IMR-90 (cell line): Measurements from ENCODE around the gene ADIRF. TPM values are rescaled to one million over a fixed set of nuclear protein-coding genes. Genes with fewer than 3 reads are reported as not detected.

Experiments
- ATAC-seq: fragments of 200-7000 bp; cut with Tn5 transposase; 2 replicates; pipeline ENCODE4 v1.9.1; 2020; ENCODE audit warnings: low read depth, mild to moderate bottlenecking, moderate library complexity
- BruUV-seq: library from RNA; stranded (reverse); fragments of 400-500 nt; replicated peaks from 2 replicates; lab custom pipeline; 2021; lab: Mats Ljungman, UMichigan
- CTCF ChIA-PET: fragments of 300-600 bp; formaldehyde crosslinking; extraction: SDS; loops from one replicate; lab custom pipeline; 2021; ENCODE audit warnings: antibody characterized with exemption; lab: Yijun Ruan, JAX
- POLR2A ChIA-PET: fragments of 300-600 bp; sonication (Branson Sonifier 250); formaldehyde crosslinking; loops from one replicate; lab custom pipeline; 2022; ENCODE audit warnings: antibody characterized with exemption; ENCODE audit not compliant: unreplicated experiment; lab: Charles Lee
- DNase-seq: peaks from one replicate; pipeline ENCODE4 v3.0.0; 2013
- H2AFZ ChIP-seq: replicated peaks from 2 replicates; pipeline ENCODE3; 2013; ENCODE audit warnings: low read length, mild to moderate bottlenecking; ENCODE audit not compliant: poor library complexity
- H2AK5ac ChIP-seq: 2 replicates; pipeline ENCODE4 v1.6.1; 2013; ENCODE audit warnings: low read depth, low read length, inconsistent platforms
- H2AK9ac ChIP-seq: replicated peaks from 2 replicates; pipeline ENCODE3; 2013; ENCODE audit warnings: mild to moderate bottlenecking, low read depth, low read length, moderate library complexity; ENCODE audit not compliant: poor library complexity
- H2BK120ac ChIP-seq: 2 replicates; pipeline ENCODE4 v1.6.1; 2013; ENCODE audit warnings: low read depth, low read length, inconsistent platforms
- H2BK15ac ChIP-seq: 3 replicates; pipeline ENCODE4 v1.6.1; 2013; ENCODE audit warnings: low read depth, low read length, inconsistent platforms
- H2BK20ac ChIP-seq: 2 replicates; pipeline ENCODE4 v1.6.1; 2013; ENCODE audit warnings: low read depth, mild to moderate bottlenecking, inconsistent platforms, low read length, moderate library complexity
- H2BK5ac ChIP-seq: 2 replicates; pipeline ENCODE4 v1.6.1; 2013; ENCODE audit warnings: mild to moderate bottlenecking, low read depth, low read length, inconsistent platforms; ENCODE audit not compliant: poor library complexity, severe bottlenecking
- H3K14ac ChIP-seq: replicated peaks from 2 replicates; pipeline ENCODE4 v1.6.1; 2013; ENCODE audit warnings: low read depth, low read length, inconsistent platforms
- H3K18ac ChIP-seq: 2 replicates; pipeline ENCODE4 v1.6.1; 2013; ENCODE audit warnings: low read depth, low read length, control low read depth
- H3K23ac ChIP-seq: 2 replicates; pipeline ENCODE4 v1.6.1; 2013; ENCODE audit warnings: low read depth, low read length, inconsistent platforms
- H3K27ac ChIP-seq: 2 replicates; pipeline ENCODE4 v1.5.1; 2013; ENCODE audit warnings: mild to moderate bottlenecking, control low read depth, low read length; ENCODE audit not compliant: insufficient read depth
- H3K27me3 ChIP-seq: 2 replicates; pipeline ENCODE4 v1.6.1; 2013; ENCODE audit warnings: low read length; ENCODE audit not compliant: control insufficient read depth, insufficient read depth
- H3K36me3 ChIP-seq: 2 replicates; pipeline ENCODE4 v1.6.1; 2013; ENCODE audit warnings: low read length, mixed read lengths; ENCODE audit not compliant: control insufficient read depth, insufficient read depth
- H3K4ac ChIP-seq: 2 replicates; pipeline ENCODE4 v1.6.1; 2013; ENCODE audit warnings: low read depth, low read length, inconsistent platforms
- H3K4me1 ChIP-seq: 2 replicates; pipeline ENCODE4 v1.6.1; 2013; ENCODE audit warnings: low read length, mixed read lengths; ENCODE audit not compliant: control insufficient read depth, insufficient read depth
- H3K4me2 ChIP-seq: 2 replicates; pipeline ENCODE4 v1.6.1; 2013; ENCODE audit warnings: low read depth, mild to moderate bottlenecking, control low read depth, low read length, moderate library complexity
- H3K4me3 ChIP-seq: 2 replicates; pipeline ENCODE4 v1.5.1; 2013; ENCODE audit warnings: low read depth, mild to moderate bottlenecking, control low read depth, low read length, moderate library complexity; ENCODE audit not compliant: insufficient read depth
- H3K56ac ChIP-seq: 2 replicates; pipeline ENCODE4 v1.6.1; 2013; ENCODE audit warnings: low read length, inconsistent platforms; ENCODE audit not compliant: insufficient read depth; ENCODE audit errors: extremely low read depth
- H3K79me1 ChIP-seq, 2 experiments: 2 replicates each; pipeline ENCODE4 v1.6.1; 2013; ENCODE audit warnings: low read length in 2 of 2, inconsistent platforms in 1 of 2, low read depth in 1 of 2
- H3K9ac ChIP-seq: 2 replicates; pipeline ENCODE4 v1.6.1; 2013; ENCODE audit warnings: low read depth, low read length, control low read depth
- H3K9me1 ChIP-seq: 2 replicates; pipeline ENCODE4 v1.6.1; 2013; ENCODE audit warnings: low read length, inconsistent platforms; ENCODE audit not compliant: insufficient read depth
- H3K9me3 ChIP-seq: 2 replicates; pipeline ENCODE4 v1.6.1; 2013; ENCODE audit warnings: low read length; ENCODE audit not compliant: control insufficient read depth, insufficient read depth
- H4K20me1 ChIP-seq: 2 replicates; pipeline ENCODE4 v1.6.1; 2013; ENCODE audit warnings: low read length, inconsistent platforms; ENCODE audit not compliant: insufficient read depth
- H4K5ac ChIP-seq: 2 replicates; pipeline ENCODE4 v1.6.1; 2013; ENCODE audit warnings: mild to moderate bottlenecking, low read depth, low read length, control low read depth
- H4K8ac ChIP-seq, 2 experiments: 2 replicates each; pipeline ENCODE4 v1.6.1; 2013; ENCODE audit warnings: low read depth in 2 of 2, low read length in 2 of 2, control low read depth in 1 of 2, inconsistent platforms in 1 of 2
- H4K91ac ChIP-seq: 2 replicates; pipeline ENCODE4 v1.6.1; 2013; ENCODE audit warnings: low read depth, low read length, inconsistent platforms; ENCODE audit not compliant: insufficient read depth
- BHLHE40 ChIP-seq: fragments of 150-350 bp; IDR thresholded peaks from 2 replicates; pipeline ENCODE4 v1.6.1; 2016; ENCODE audit warnings: mild to moderate bottlenecking, low read depth, low read length
- CEBPB ChIP-seq: IDR thresholded peaks from 2 replicates; pipeline ENCODE4 v1.6.1; 2012; ENCODE audit warnings: low read depth, low read length, improper control_type of control experiment
- CHD1 ChIP-seq: IDR thresholded peaks from 2 replicates; pipeline ENCODE4 v1.6.1; 2012; ENCODE audit warnings: low read depth, low read length, improper control_type of control experiment
- FOS ChIP-seq: fragments of 150-350 bp; IDR thresholded peaks from 2 replicates; pipeline ENCODE4 v1.6.1; 2016; ENCODE audit warnings: low read depth, low read length
- MAFK ChIP-seq: IDR thresholded peaks from 2 replicates; pipeline ENCODE4 v1.6.1; 2012; ENCODE audit warnings: low read depth, low read length, improper control_type of control experiment
- MAZ ChIP-seq: IDR thresholded peaks from 2 replicates; pipeline ENCODE4 v1.6.1; 2012; ENCODE audit warnings: low read depth, mild to moderate bottlenecking, low read length, improper control_type of control experiment, moderate library complexity, borderline replicate concordance
- MXI1 ChIP-seq: IDR thresholded peaks from 2 replicates; pipeline ENCODE4 v1.6.1; 2012; ENCODE audit warnings: low read depth, mild to moderate bottlenecking, low read length, moderate library complexity, borderline replicate concordance
- NFE2L2 ChIP-seq: fragments of 150-350 bp; IDR thresholded peaks from 2 replicates; pipeline ENCODE4 v1.6.1; 2016; ENCODE audit warnings: low read depth, mild to moderate bottlenecking, low read length
- POLR2A ChIP-seq: IDR thresholded peaks from 2 replicates; pipeline ENCODE4 v1.6.1; 2012; ENCODE audit warnings: mild to moderate bottlenecking, low read depth, low read length
- RAD21 ChIP-seq: IDR thresholded peaks from 2 replicates; pipeline ENCODE4 v1.6.1; 2012; ENCODE audit warnings: low read length, improper control_type of control experiment
- RFX5 ChIP-seq: IDR thresholded peaks from 2 replicates; pipeline ENCODE4 v1.8.0; 2012; ENCODE audit warnings: low read depth, mild to moderate bottlenecking, low read length, moderate library complexity
- SMC3 ChIP-seq: fragments of 150-350 bp; IDR thresholded peaks from 2 replicates; pipeline ENCODE4 v1.6.1; 2016; ENCODE audit warnings: low read depth, mild to moderate bottlenecking, antibody characterized with exemption, low read length, moderate library complexity
- WGBS, 2 experiments: methylation state at CpG; one replicate each; pipeline versions ENCODE4 v1.1.5 to v1.1.7; 2013; ENCODE audit warnings: missing lambda C conversion rate in 2 of 2; ENCODE audit not compliant: insufficient read length in 1 of 2; ENCODE audit errors: extremely low coverage in 2 of 2; 5-methylcytosine and 5-hydroxymethylcytosine counted together
- dilution Hi-C: fragments of 300-500 bp; cut with HindIII; formaldehyde crosslinking; loops from one replicate; pipeline ENCODE4 v1.14.3; 2018; ENCODE audit warnings: low sequenced_read_pairs; ENCODE audit not compliant: unreplicated experiment
- in situ Hi-C: fragments of 300-500 bp; cut with MboI; formaldehyde crosslinking; loops from 3 replicates; pipeline ENCODE4 v1.14.3; 2019; ENCODE audit warnings: low sequenced_read_pairs, inconsistent platforms, mixed read lengths
- intact Hi-C: fragments of 100-400 bp; cut with micrococcal nuclease; formaldehyde crosslinking; loops from 2 replicates; pipeline ENCODE4 v1.10.0; 2022
- polyA plus RNA-seq, 3 experiments: library from polyadenylated mRNA; depleted of rRNA; stranded (reverse); fragments of >200 nt; gene quantifications; 2 replicates each; pipeline ENCODE4 v1.2.3, GENCODE V29; 2012; ENCODE audit warnings: low replicate concordance in 1 of 3
- total RNA-seq: library from RNA; depleted of rRNA; stranded (reverse); fragments of >200 nt; gene quantifications from 2 replicates; pipeline ENCODE4 v1.2.3, GENCODE V29; 2012
- TF ChIP-seq, protein P1 (sequence below): fragments of 150-350 bp; IDR thresholded peaks from 2 replicates; pipeline ENCODE4 v1.6.1; 2017; ENCODE audit warnings: mild to moderate bottlenecking, antibody characterized with exemption, low read length, low read depth
- TF ChIP-seq, protein P2 (sequence below): conservative IDR thresholded peaks from 2 replicates; pipeline ENCODE4 v1.5.1; 2012; ENCODE audit warnings: mild to moderate bottlenecking, low read depth, low read length, improper control_type of control experiment
- TF ChIP-seq, protein P3 (sequence below): fragments of 150-350 bp; IDR thresholded peaks from 2 replicates; pipeline ENCODE4 v1.6.1; 2016; ENCODE audit warnings: low read depth, mild to moderate bottlenecking, low read length, moderate library complexity, borderline replicate concordance

The ADIRF gene
- total and polyA plus RNA-seq, 2 of the 4 experiments (the other 2 are of a cell fraction): 2.3 to 7.2 TPM

DNA sequence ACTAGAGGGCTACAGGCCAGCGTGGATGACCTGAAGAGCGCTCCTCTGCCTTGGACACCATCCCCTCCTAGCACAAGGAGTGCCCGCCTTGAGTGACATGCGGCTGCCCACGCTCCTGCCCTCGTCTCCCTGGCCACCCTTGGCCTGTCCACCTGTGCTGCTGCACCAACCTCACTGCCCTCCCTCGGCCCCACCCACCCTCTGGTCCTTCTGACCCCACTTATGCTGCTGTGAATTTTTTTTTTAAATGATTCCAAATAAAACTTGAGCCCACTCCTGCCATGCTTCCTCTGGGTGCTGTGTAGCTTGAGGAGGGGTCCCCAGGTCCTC is 5.3 kb upstream of the ADIRF start:
- H3K9me1 ChIP-seq: peaks cover 19% of the 10 kb centered on the region
- no peak overlapping the region for H2BK120ac ChIP-seq
- no peaks in the 10 kb centered on the region for H3K27me3 ChIP-seq
- in situ Hi-C loops (no loop called here), intact Hi-C loops (no loop called here), dilution Hi-C loops (no loop called here)
- no peak overlapping the region for H2BK20ac ChIP-seq
- H3K56ac ChIP-seq: no peak overlapping the region
- CTCF ChIA-PET: no interaction called here
- no peak overlapping the region for H2AFZ ChIP-seq
- H3K18ac ChIP-seq: no peak overlapping the region
- no peak overlapping the region for H3K27ac ChIP-seq
- H3K23ac ChIP-seq: no peak overlapping the region; the same call in 1 of the 2 replicates
- ATAC-seq (no peak), DNase-seq (no peak)
- H2BK15ac ChIP-seq: no peak overlapping the region
- H3K9me3 ChIP-seq: no peaks in the 10 kb centered on the region
- H3K14ac ChIP-seq: no peak overlapping the region
- no peak overlapping the region for H3K9ac ChIP-seq
- H2AK9ac ChIP-seq: no peak overlapping the region
- POLR2A ChIA-PET: no interaction called here
- no peak overlapping the region for H4K91ac ChIP-seq
- H3K4me3 ChIP-seq: no peak overlapping the region
- H3K36me3 ChIP-seq: no peaks in the 10 kb centered on the region
- TF ChIP-seq SMC3 (no peak), RAD21 (no peak), MXI1 (no peak), BHLHE40 (no peak), FOS (no peak), MAZ (no peak), CHD1 (no peak), NFE2L2 (no peak), POLR2A (no peak), CEBPB (no peak), RFX5 (no peak), MAFK (no peak)
- TF ChIP-seq, protein P1, sequence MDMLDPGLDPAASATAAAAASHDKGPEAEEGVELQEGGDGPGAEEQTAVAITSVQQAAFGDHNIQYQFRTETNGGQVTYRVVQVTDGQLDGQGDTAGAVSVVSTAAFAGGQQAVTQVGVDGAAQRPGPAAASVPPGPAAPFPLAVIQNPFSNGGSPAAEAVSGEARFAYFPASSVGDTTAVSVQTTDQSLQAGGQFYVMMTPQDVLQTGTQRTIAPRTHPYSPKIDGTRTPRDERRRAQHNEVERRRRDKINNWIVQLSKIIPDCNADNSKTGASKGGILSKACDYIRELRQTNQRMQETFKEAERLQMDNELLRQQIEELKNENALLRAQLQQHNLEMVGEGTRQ: no peak
- TF ChIP-seq, protein P2, sequence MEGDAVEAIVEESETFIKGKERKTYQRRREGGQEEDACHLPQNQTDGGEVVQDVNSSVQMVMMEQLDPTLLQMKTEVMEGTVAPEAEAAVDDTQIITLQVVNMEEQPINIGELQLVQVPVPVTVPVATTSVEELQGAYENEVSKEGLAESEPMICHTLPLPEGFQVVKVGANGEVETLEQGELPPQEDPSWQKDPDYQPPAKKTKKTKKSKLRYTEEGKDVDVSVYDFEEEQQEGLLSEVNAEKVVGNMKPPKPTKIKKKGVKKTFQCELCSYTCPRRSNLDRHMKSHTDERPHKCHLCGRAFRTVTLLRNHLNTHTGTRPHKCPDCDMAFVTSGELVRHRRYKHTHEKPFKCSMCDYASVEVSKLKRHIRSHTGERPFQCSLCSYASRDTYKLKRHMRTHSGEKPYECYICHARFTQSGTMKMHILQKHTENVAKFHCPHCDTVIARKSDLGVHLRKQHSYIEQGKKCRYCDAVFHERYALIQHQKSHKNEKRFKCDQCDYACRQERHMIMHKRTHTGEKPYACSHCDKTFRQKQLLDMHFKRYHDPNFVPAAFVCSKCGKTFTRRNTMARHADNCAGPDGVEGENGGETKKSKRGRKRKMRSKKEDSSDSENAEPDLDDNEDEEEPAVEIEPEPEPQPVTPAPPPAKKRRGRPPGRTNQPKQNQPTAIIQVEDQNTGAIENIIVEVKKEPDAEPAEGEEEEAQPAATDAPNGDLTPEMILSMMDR: no peak
- TF ChIP-seq, protein P3, sequence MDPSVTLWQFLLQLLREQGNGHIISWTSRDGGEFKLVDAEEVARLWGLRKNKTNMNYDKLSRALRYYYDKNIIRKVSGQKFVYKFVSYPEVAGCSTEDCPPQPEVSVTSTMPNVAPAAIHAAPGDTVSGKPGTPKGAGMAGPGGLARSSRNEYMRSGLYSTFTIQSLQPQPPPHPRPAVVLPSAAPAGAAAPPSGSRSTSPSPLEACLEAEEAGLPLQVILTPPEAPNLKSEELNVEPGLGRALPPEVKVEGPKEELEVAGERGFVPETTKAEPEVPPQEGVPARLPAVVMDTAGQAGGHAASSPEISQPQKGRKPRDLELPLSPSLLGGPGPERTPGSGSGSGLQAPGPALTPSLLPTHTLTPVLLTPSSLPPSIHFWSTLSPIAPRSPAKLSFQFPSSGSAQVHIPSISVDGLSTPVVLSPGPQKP: no peak
- H3K4me1 ChIP-seq: peaks cover 19% of the 10 kb centered on the region
- H4K20me1 ChIP-seq: no peaks in the 10 kb centered on the region
- no TSS peak for BruUV-seq
- peaks cover 0 to 29% of the 10 kb centered on the region in 2 experiments; a peak in 1 of 4 replicates for H3K79me1 ChIP-seq
- H2BK5ac ChIP-seq: no peak overlapping the region
- no peak overlapping the region for H3K4me2 ChIP-seq
- no peak overlapping the region for H4K8ac ChIP-seq
- H2AK5ac ChIP-seq: 0 out of 2 replicates have a peak overlapping the region, but pooled peaks have one; percentile 30
- H4K5ac ChIP-seq: no peak overlapping the region
- no CpG with 5 or more reads among the region's 7 CpGs for WGBS, 2 experiments
- no peak overlapping the region for H3K4ac ChIP-seq
